Muscle layer of duodenum (tissue), 2 donors: ENCODE results near the gene SVIL.
A peak's percentile ranks its signal among the peaks of the same experiment; 100 is the strongest.
"Not testable (repeated sequence)": the region's sequence is repeated elsewhere in the genome, so short reads cannot be mapped to it uniquely, and the experiment has no call there.

Experiments used
- H3K27ac ChIP-seq: one replicate; pipeline ENCODE4 v1.7.0; 2013; ENCODE audit warnings: mild to moderate bottlenecking, low read length
- H3K27me3 ChIP-seq: one replicate; pipeline ENCODE4 v1.7.0; 2013; ENCODE audit warnings: low read depth, mild to moderate bottlenecking, control low read depth, low read length
- H3K36me3 ChIP-seq, 2 donors: one replicate each; pipeline ENCODE4 v1.7.0; 2013; ENCODE audit warnings: low read length in 2 of 2, control low read depth in 1 of 2, mild to moderate bottlenecking in 1 of 2; ENCODE audit not compliant: insufficient read depth in 2 of 2, control insufficient read depth in 1 of 2
- H3K4me1 ChIP-seq, 2 donors: one replicate each; pipeline ENCODE4 v1.7.0; 2013; ENCODE audit warnings: low read length in 2 of 2, mild to moderate bottlenecking in 2 of 2, control low read depth in 1 of 2, moderate library complexity in 1 of 2; ENCODE audit not compliant: insufficient read depth in 2 of 2, control insufficient read depth in 1 of 2
- H3K4me3 ChIP-seq, 2 donors: one replicate each; pipeline ENCODE4 v1.7.0; 2013; ENCODE audit warnings: low read length in 2 of 2, low read depth in 1 of 2, mild to moderate bottlenecking in 1 of 2
- H3K9me3 ChIP-seq, 2 donors: one replicate each; pipeline ENCODE4 v1.7.0; 2013; ENCODE audit warnings: low read length in 2 of 2, control low read depth in 1 of 2, mild to moderate bottlenecking in 1 of 2; ENCODE audit not compliant: control insufficient read depth in 1 of 2
- donor health status: healthy.

SVIL gene

GRCh38 chr10:29566209-29566608 is 68.6 kb downstream of the SVIL start:
- Histone ChIP-seq H3K4me1 (peaks cover 0 to 27% of the 10 kb centered on the region in 2 donors), H3K36me3 (peaks cover 0 to 11% of the 10 kb centered on the region in 2 donors)
- not testable (repeated sequence) for H3K4me3 ChIP-seq, H3K27ac ChIP-seq, H3K9me3 ChIP-seq, H3K27me3 ChIP-seq

GRCh38 chr10:29563420-29564035 is 71.2 kb downstream of the SVIL start:
- no peak overlapping the region for H3K27ac ChIP-seq
- no peaks in the 10 kb centered on the region for H3K9me3 ChIP-seq
- H3K27me3 ChIP-seq, result no peaks in the 10 kb centered on the region
- H3K4me3 ChIP-seq, result no peak overlapping the region
- H3K36me3 ChIP-seq, result peaks cover 0 to 11% of the 10 kb centered on the region in 2 donors
- peaks cover 0 to 19% of the 10 kb centered on the region in 2 donors for H3K4me1 ChIP-seq

DNA sequence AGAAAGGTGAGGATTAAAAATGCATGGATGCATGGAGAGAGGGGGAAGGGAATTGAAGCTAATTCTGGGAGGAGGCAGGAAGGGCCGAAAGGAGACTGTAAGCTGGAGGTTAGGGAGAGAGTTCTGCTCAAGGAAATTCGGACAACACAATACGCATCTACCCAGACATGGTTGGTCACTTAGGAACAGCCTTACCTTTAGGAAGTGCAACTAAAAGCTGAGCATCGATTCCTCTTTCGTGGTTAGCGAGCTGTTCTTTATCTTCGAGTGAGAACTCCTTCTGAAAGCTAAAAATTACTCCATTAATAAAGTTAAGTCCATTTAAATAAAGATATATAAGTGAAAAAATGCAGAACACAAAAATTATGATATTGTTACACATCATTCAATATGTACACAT is 71.8 kb downstream of the SVIL start:
- peaks cover 0 to 19% of the 10 kb centered on the region in 2 donors for H3K4me1 ChIP-seq
- not testable (repeated sequence) for H3K4me3 ChIP-seq, H3K27me3 ChIP-seq, H3K27ac ChIP-seq, H3K9me3 ChIP-seq
- peaks cover 0 to 11% of the 10 kb centered on the region in 2 donors for H3K36me3 ChIP-seq

DNA sequence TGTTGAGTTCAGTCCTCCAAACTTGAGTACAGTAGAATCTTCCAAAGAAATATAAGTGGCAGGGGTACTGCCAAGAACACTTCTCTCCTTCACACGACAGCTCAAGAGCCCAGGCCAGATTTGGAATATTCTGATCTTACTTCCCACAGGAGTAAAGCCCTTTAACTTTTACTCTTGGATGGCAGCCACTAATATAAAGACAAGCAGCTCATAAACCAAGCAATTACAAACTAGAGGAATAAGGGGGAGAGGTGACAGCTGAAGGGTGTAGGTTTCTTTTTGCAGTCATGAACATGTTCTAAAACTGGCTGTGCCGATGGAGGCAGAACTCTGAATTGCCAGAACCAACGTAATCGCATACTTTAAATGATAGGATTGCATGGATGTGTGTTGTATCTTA is 74.8 kb downstream of the SVIL start:
- Histone ChIP-seq H3K4me3 (no peak overlapping the region), H3K27ac (no peak overlapping the region), H3K9me3 (no peaks in the 10 kb centered on the region), H3K27me3 (no peaks in the 10 kb centered on the region), H3K4me1 (peaks cover 0 to 34% of the 10 kb centered on the region in 2 donors), H3K36me3 (peaks cover under 1 to 11% of the 10 kb centered on the region in 2 donors)

DNA sequence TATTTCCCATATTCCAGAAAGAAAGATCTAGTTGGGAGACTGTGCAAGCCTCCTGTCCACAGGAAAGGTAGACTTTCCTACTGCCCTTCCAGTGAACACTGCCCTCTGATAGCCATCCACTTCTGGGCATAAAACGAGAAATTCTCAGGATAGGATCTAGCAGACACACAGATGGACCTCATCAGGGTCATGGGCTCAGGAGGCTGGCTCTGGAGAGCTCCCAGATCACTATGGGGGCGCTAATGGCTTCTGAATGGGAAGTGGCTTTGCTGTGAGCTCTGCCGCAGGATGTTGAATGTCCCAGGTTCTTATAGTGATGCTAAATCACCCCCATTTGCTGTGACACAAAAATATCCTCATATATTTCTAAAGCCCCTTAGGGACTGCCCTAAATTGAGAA is 77.1 kb downstream of the SVIL start:
- H3K36me3 ChIP-seq, result peaks cover 9 to 23% of the 10 kb centered on the region in 2 donors
- no peaks in the 10 kb centered on the region for H3K9me3 ChIP-seq
- H3K4me3 ChIP-seq, result no peak overlapping the region
- H3K4me1 ChIP-seq, result peaks cover 0 to 39% of the 10 kb centered on the region in 2 donors
- H3K27ac ChIP-seq, result no peak overlapping the region
- H3K27me3 ChIP-seq, result no peaks in the 10 kb centered on the region

DNA sequence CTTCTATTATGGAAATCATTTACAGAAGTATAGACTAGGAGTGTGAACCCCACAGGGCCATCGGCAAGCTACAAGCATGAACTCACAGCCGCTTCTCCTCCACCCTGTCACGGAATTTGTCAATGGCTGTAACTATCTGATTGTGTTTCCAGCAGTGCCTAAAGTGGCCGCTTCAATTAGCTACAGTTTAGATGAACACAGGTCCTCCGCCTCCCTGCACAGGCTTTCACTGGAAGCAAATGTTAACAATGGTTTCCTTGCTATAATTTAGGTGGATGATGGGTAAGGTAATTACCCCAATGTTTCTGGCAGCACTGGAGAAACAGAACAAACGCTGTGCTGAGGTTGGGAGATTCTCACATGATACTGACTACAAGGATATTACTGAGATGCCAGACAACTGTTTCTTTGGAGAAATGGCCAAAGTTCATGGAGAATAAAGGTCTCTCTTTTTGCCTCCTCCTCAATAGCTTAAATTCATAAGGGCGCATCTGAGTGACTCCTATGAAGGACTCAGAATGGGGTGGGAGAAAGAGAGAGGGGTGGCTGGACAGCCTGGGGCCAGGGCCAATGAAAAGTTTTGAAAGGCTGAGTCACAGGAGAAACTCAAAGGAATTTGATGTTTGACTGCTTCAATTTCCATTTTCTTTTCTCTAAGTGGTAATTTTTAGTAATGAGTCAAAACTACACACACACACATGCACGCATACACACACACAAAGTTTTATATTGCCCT is 78.9 kb downstream of the SVIL start:
- no peak overlapping the region for H3K4me3 ChIP-seq
- peaks cover 0 to 34% of the 10 kb centered on the region in 2 donors for H3K4me1 ChIP-seq
- peaks cover 15 to 27% of the 10 kb centered on the region in 2 donors for H3K36me3 ChIP-seq
- H3K27me3 ChIP-seq, result no peaks in the 10 kb centered on the region
- no peaks in the 10 kb centered on the region for H3K9me3 ChIP-seq
- H3K27ac ChIP-seq, result peak overlapping the region; percentile 49

DNA sequence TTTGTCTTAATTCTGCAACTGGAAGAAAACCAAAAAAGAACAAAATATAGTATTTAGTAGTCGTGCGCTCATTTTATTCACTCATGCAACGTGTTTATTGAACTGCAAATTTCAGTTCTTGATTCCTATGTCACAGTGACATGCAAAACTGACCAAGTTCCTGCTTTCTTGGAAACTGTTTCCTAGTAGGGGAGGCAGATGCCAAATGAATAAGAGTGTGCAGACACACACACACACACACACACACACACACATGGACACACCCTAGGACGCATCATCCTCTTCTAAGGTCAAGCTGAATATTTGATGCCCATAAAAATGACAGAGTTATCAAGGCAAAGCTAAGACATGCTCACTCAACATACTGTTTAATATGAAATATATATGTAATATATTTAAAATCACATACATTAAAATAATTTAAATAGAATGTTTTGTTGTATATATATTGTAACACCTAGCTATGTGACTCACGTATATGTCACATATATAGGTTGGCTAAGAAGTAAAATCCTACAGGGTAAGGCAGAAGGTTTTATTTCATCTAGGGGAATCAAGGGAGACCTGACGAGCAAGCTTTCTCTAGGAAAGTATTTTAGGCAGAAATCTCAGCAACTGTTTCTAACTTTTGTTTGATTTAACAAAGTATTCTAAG is 79.6 kb downstream of the SVIL start:
- Histone ChIP-seq H3K4me3 (no peak overlapping the region), H3K27ac (peak overlapping the region; percentile 33), H3K36me3 (peaks cover 21 to 34% of the 10 kb centered on the region in 2 donors), H3K4me1 (peaks cover 0 to 30% of the 10 kb centered on the region in 2 donors), H3K9me3 (no peaks in the 10 kb centered on the region), H3K27me3 (no peaks in the 10 kb centered on the region)

- Histone ChIP-seq H3K27ac (no peak overlapping the region), H3K9me3 (no peaks in the 10 kb centered on the region), H3K4me3 (no peak overlapping the region), H3K36me3 (peaks cover 21 to 38% of the 10 kb centered on the region in 2 donors), H3K27me3 (no peaks in the 10 kb centered on the region), H3K4me1 (peaks cover 0 to 25% of the 10 kb centered on the region in 2 donors)
Measured at GRCh38 chr10:29554660-29555059, 80.1 kb downstream of the SVIL start.

DNA sequence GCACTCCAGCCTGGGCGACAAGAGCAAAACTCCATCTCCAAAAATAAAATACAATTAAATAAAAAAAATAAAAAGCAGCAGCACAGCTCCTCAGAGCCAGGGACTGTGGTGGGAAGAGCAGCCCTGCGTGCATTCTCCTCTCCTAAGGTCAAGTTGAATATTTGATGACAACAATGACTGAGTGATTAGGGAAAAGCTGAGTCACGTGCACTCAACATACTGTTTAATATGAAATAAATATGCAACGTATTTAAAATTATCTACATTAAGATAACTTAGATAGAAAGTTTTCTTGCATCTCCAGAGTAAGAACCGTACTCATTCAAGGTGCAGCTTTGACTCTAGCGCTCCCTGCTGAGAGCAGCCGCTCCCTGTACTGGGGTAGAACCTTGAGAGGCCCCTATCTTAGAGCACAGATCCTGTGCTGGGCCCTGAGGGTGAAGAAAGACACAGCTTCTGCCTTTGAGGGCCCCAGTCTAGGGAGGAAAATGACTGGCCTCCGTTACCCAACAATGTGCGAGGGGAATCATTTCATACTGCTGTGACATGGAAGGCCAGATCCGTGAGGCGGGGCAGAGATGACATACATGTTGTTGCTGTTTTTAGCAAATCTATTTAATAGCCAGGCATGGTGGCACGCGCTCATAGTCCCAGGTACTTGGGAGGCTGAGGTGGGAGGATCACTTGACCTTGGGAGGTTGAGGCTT is 81.1 kb downstream of the SVIL start:
- Histone ChIP-seq H3K27me3 (no peaks in the 10 kb centered on the region), H3K4me1 (peaks cover 0 to 21% of the 10 kb centered on the region in 2 donors), H3K9me3 (no peaks in the 10 kb centered on the region), H3K4me3 (no peak overlapping the region), H3K27ac (no peak overlapping the region), H3K36me3 (peaks cover 21 to 38% of the 10 kb centered on the region in 2 donors)

GRCh38 chr10:29553116-29553515 is 81.7 kb downstream of the SVIL start:
- H3K9me3 ChIP-seq, H3K27me3 ChIP-seq, H3K27ac ChIP-seq, H3K4me3 ChIP-seq: not testable (repeated sequence)
- H3K4me1 ChIP-seq, result peaks cover 0 to 25% of the 10 kb centered on the region in 2 donors
- H3K36me3 ChIP-seq, result peaks cover 21 to 38% of the 10 kb centered on the region in 2 donors

GRCh38 chr10:29549493-29549892 is 85.3 kb downstream of the SVIL start:
- not testable (repeated sequence) for H3K4me3 ChIP-seq, H3K9me3 ChIP-seq, H3K27me3 ChIP-seq, H3K27ac ChIP-seq
- Histone ChIP-seq H3K36me3 (peaks cover 16 to 32% of the 10 kb centered on the region in 2 donors), H3K4me1 (peaks cover 0 to 20% of the 10 kb centered on the region in 2 donors)
